ENCODE data around the gene BTRC. TPM values are rescaled to one million over a fixed set of nuclear protein-coding genes. Genes with fewer than 3 reads are reported as not detected.

Gene BTRC
- total and polyA plus RNA-seq, 10 of the 15 experiments (the other 5 are each of a cell fraction or from before 2014, with no cell fraction given) = 2.2 to 18.6 (median 8.6) TPM

GRCh38 chr10:101353692-101354327 is at the start of gene BTRC (continued):
- TF ChIP-seq ATF7 (IDR thresholded peaks at IDR 0.05; ENCODE audit: low read depth) (peak; percentile 89), NFIC (IDR thresholded peaks at IDR 0.05; ENCODE audit: low read depth, low read length) (no peak), PAX5 (IDR thresholded peaks at IDR 0.05; ENCODE audit: borderline replicate concordance, low read depth, low read length) (no peak), ZBTB11 (CRISPR knock-in tag; IDR thresholded peaks at IDR 0.05) (no peak), PRDM15 (CRISPR knock-in tag; IDR thresholded peaks at IDR 0.05) (no peak), JUND (IDR thresholded peaks at IDR 0.05; ENCODE audit: low read depth, low read length) (no peak), RAD21 (IDR thresholded peaks at IDR 0.05; ENCODE audit: insufficient read depth, low read depth, low read length) (no peak), SRF (IDR thresholded peaks at IDR 0.05; ENCODE audit: low read depth in 2 of 2, low read length in 2 of 2) (peak in 1 of 2 experiments; percentile 64; a peak in 1 of 4 replicates), NR2C1 (IDR thresholded peaks at IDR 0.05) (peak; percentile 68), TARDBP (IDR thresholded peaks at IDR 0.05; ENCODE audit: borderline replicate concordance) (peak; percentile 93), ZNF217 (IDR thresholded peaks at IDR 0.05) (no peak), FOXK2 (IDR thresholded peaks at IDR 0.05) (no peak), CHD1 (IDR thresholded peaks at IDR 0.05; ENCODE audit: low read depth, low read length) (no peak), NRF1 (conservative IDR thresholded peaks at IDR 0.05; ENCODE audit: low read depth, low read length) (peak; percentile 93), ZNF592 (IDR thresholded peaks at IDR 0.05) (no peak), CREM (IDR thresholded peaks at IDR 0.05; ENCODE audit: low read depth) (peak; percentile 97), CBX3 (IDR thresholded peaks at IDR 0.05; ENCODE audit: borderline replicate concordance, low read depth) (no peak), MAX (IDR thresholded peaks at IDR 0.05; ENCODE audit: low read depth, low read length) (no peak; the same call in 1 of the 2 replicates), POLR2A (IDR thresholded peaks at IDR 0.05; ENCODE audit: low read depth, low read length) (peak; percentile 79)

Measured in GM12878 (cell line).